Right lobe of liver (tissue), 6 donors: ENCODE data around the gene DDOST. TPM values are rescaled to one million over a fixed set of nuclear protein-coding genes. Genes with fewer than 3 reads are reported as not detected.

Source experiments
- ATAC-seq, 4 donors: fragments of 200-7000 bp; cut with Tn5 transposase; one replicate each; pipeline ENCODE4 v1.9.1; 2020; ENCODE audit warnings: mild to moderate bottlenecking in 4 of 4, moderate library complexity in 4 of 4
- DNase-seq, 3 donors: peaks; one replicate each; pipeline ENCODE4 v3.0.0-alpha.2; 2020
- H3K27ac ChIP-seq, 3 donors: fragments of 200-600 bp; one replicate each; pipeline ENCODE4 v1.8.0; 2022
- H3K27me3 ChIP-seq, 2 donors: fragments of 200-600 bp; one replicate each; pipeline ENCODE4 v1.8.0; 2022
- H3K36me3 ChIP-seq, 4 donors: fragments of 200-600 bp; sonication (generic) in 1 of 4; one replicate each; pipeline versions ENCODE4 v1.5.1 to v1.8.0; 2017 to 2022; ENCODE audit warnings: control low read depth in 1 of 4
- H3K4me1 ChIP-seq, 4 donors: fragments of 200-600 bp; sonication (generic) in 1 of 4; one replicate each; pipeline versions ENCODE4 v1.5.1 to v1.8.0; 2017 to 2022; ENCODE audit warnings: control low read depth in 1 of 4
- H3K4me3 ChIP-seq, 3 donors: fragments of 200-600 bp; one replicate each; pipeline ENCODE4 v1.8.0; 2022
- H3K9me3 ChIP-seq, 4 donors: fragments of 200-600 bp; sonication (generic) in 1 of 4; one replicate each; pipeline versions ENCODE4 v1.5.1 to v1.8.0; 2017 to 2022; ENCODE audit warnings: control low read depth in 1 of 4
- CTCF ChIP-seq, 4 donors: fragments of 200-600 bp in 3 of 4; fragments of 450-650 bp in 1 of 4; IDR thresholded peaks; one replicate each; pipeline versions ENCODE4 v1.5.1 to v1.8.0; 2016 to 2022; ENCODE audit warnings: antibody characterized with exemption in 4 of 4, mild to moderate bottlenecking in 2 of 4
- POLR2A ChIP-seq: fragments of 450-650 bp; IDR thresholded peaks from one replicate; pipeline ENCODE4 v1.6.1; 2017; ENCODE audit warnings: antibody characterized with exemption, mild to moderate bottlenecking
- WGBS: methylation state at CpG from one replicate; pipeline ENCODE4 v1.1.6; 2018; ENCODE audit warnings: low coverage, low lambda C conversion rate; ENCODE audit not compliant: insufficient coverage; ENCODE audit errors: missing lambda C conversion rate; 5-methylcytosine and 5-hydroxymethylcytosine counted together
- intact Hi-C, 2 donors: fragments of 100-400 bp; cut with DNase I; formaldehyde crosslinking; loops; one replicate each; pipeline versions ENCODE4 v1.11.2 to v1.14.1; 2022
- total RNA-seq, 6 experiments: library from RNA; depleted of rRNA in 2 of 6; stranded (reverse); fragments of >200 nt in 2 of 6; fragmentation: NEBNext Ultra II Directional in 3 of 6; extraction: Animal tissue kit (Norgen Biotek cat#: 25700) in 3 of 6; gene quantifications; one replicate each; pipeline versions ENCODE4 v1.1.0 to v1.2.4, GENCODE V29; 2016 to 2023
- donor health status: DM: no; HTN: yes; CAD: no.
- donor health status: DM: no; HTN: no; CAD: no.
- donor health status: DM: no; HTN: no; CAD: no.
- donor health status: DM: no; HTN: yes; CAD: no.
- donor health status: DM: no; HTN: yes; CAD: no.

DDOST gene
- total RNA-seq, 6 experiments from 2014 or later = 53.0 to 132 (median 100) TPM

GRCh38 chr1:20648946-20649345 is 12.2 kb downstream of the DDOST start:
- WGBS = no CpG with 5 or more reads among the region's 15 CpGs
- intact Hi-C loops = no loop called here

GRCh38 chr1:20648438-20648837 is 12.7 kb downstream of the DDOST start:
- Histone ChIP-seq H3K4me1 (no peaks in the 10 kb centered on the region), H3K27me3 (no peaks in the 10 kb centered on the region), H3K36me3 (peaks cover 0 to 78% (median 43%) of the 10 kb centered on the region in 4 donors), H3K9me3 (no peaks in the 10 kb centered on the region), H3K4me3 (no peak overlapping the region), H3K27ac (no peak overlapping the region)
- ATAC-seq (no peak), DNase-seq (no peak)
- intact Hi-C loops = no loop called here
- TF ChIP-seq CTCF (IDR thresholded peaks at IDR 0.05) (no peak), POLR2A (no peak)
- no CpG with 5 or more reads among the region's 13 CpGs for WGBS

More at GRCh38 chr1:20648946-20649345, 12.2 kb downstream of the DDOST start:
- no peaks in the 10 kb centered on the region for H3K4me1 ChIP-seq
- H3K9me3 ChIP-seq = no peaks in the 10 kb centered on the region
- no peak for TF ChIP-seq CTCF (IDR thresholded peaks at IDR 0.05)
- TF ChIP-seq POLR2A = no peak
- peak in 1 of 4 donors; percentile 10 for ATAC-seq
- no peak overlapping the region for H3K4me3 ChIP-seq
- no peak overlapping the region for H3K27ac ChIP-seq
- H3K27me3 ChIP-seq = no peaks in the 10 kb centered on the region
- H3K36me3 ChIP-seq = peaks cover 0 to 78% (median 45%) of the 10 kb centered on the region in 4 donors
- no peak for DNase-seq

- Histone ChIP-seq H3K27me3 (no peaks in the 10 kb centered on the region), H3K4me3 (no peak overlapping the region), H3K4me1 (no peaks in the 10 kb centered on the region), H3K9me3 (no peaks in the 10 kb centered on the region), H3K27ac (no peak overlapping the region), H3K36me3 (peaks cover 0 to 79% (median 31%) of the 10 kb centered on the region in 4 donors)
- ATAC-seq (no peak), DNase-seq (peak in 1 of 3 donors; percentile 37)
- TF ChIP-seq POLR2A (no peak), CTCF (IDR thresholded peaks at IDR 0.05) (no peak)
- intact Hi-C loops = no loop called here
- WGBS = 73% methylated on average over 7 of the region's 14 CpGs
These were observed 15.8 kb downstream of the DDOST start for GRCh38 chr1:20645414-20645813.

- Histone ChIP-seq H3K27me3 (no peaks in the 10 kb centered on the region), H3K27ac (no peak overlapping the region), H3K4me3 (no peak overlapping the region), H3K4me1 (no peaks in the 10 kb centered on the region), H3K9me3 (no peaks in the 10 kb centered on the region), H3K36me3 (peaks cover 0 to 82% (median 34%) of the 10 kb centered on the region in 4 donors)
- TF ChIP-seq CTCF (IDR thresholded peaks at IDR 0.05) (no peak), POLR2A (no peak)
- DNase-seq (peak in 1 of 3 donors; percentile 42), ATAC-seq (no peak)
- WGBS = 92% methylated on average over 12 of the region's 13 CpGs
- intact Hi-C loops = loop anchor here in 1 of 2 donors (5.0 kb wide), 1 partner anchor 122 kb away; no protein-coding TSS in a partner anchor
These were observed 16.8 kb downstream of the DDOST start for GRCh38 chr1:20644416-20644815.

GRCh38 chr1:20643080-20643479 is 18.1 kb downstream of the DDOST start:
- intact Hi-C loops = loop anchor here in 1 of 2 donors (5.0 kb wide), 1 partner anchor 121 kb away; no protein-coding TSS in a partner anchor
- Histone ChIP-seq H3K9me3 (no peaks in the 10 kb centered on the region), H3K4me1 (no peaks in the 10 kb centered on the region), H3K36me3 (peaks cover 0 to 81% (median 28%) of the 10 kb centered on the region in 4 donors), H3K27ac (no peak overlapping the region), H3K4me3 (no peak overlapping the region), H3K27me3 (no peaks in the 10 kb centered on the region)
- TF ChIP-seq POLR2A (no peak), CTCF (IDR thresholded peaks at IDR 0.05) (no peak)
- DNase-seq (no peak), ATAC-seq (no peak)
- WGBS = 72% methylated on average over 5 of the region's 6 CpGs
